ENCODE measurements around the gene ARID2.

DNA sequence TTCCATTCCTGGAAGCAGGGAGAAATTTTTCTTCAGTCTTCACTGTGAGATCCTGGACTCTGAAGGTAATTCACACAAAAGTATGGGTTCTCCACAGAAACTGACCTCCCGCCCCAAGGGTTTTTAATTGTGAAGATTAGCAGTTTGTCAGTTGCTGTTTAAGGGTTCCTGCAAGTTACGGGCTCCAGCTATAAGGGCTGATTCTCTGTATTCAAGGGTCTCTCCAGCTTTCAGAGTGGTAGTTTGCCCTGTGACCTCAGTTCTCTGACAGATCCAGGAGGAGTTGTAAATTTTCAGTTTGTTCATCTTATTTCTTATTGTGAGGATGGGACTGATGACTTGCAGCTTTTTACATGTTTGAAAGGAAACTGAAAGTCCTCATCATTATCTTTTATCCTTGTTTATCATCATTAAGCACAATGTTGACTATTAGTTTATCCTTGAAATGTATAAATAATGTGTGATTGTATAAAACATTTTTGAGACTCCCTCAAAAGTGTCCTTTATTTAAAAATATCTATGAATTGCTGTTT is 149.9 kb downstream of the ARID2 start:
- TF ChIP-seq, protein P1, sequence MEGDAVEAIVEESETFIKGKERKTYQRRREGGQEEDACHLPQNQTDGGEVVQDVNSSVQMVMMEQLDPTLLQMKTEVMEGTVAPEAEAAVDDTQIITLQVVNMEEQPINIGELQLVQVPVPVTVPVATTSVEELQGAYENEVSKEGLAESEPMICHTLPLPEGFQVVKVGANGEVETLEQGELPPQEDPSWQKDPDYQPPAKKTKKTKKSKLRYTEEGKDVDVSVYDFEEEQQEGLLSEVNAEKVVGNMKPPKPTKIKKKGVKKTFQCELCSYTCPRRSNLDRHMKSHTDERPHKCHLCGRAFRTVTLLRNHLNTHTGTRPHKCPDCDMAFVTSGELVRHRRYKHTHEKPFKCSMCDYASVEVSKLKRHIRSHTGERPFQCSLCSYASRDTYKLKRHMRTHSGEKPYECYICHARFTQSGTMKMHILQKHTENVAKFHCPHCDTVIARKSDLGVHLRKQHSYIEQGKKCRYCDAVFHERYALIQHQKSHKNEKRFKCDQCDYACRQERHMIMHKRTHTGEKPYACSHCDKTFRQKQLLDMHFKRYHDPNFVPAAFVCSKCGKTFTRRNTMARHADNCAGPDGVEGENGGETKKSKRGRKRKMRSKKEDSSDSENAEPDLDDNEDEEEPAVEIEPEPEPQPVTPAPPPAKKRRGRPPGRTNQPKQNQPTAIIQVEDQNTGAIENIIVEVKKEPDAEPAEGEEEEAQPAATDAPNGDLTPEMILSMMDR (IDR thresholded peaks at IDR 0.05; ENCODE audit: low read depth, low read length, poor library complexity, severe bottlenecking), result no peak
- TF ChIP-seq EZH2phosphoT487 (IDR thresholded peaks at IDR 0.05; ENCODE audit: borderline replicate concordance, low read length), result no peak

Data from DOHH2 (cell line).